K562 (cell line): Measurements from ENCODE around the gene IFNG-AS1. TPM values are rescaled to one million over a fixed set of nuclear protein-coding genes. Genes with fewer than 3 reads are reported as not detected.

ENCODE experiments used
- MYBL2 ChIP-seq, 2 experiments: fragments of 450-650 bp in 1 of 2; sonication (generic) in 1 of 2; formaldehyde crosslinking in 1 of 2; IDR thresholded peaks; 2 replicates each; pipeline versions ENCODE4 v1.6.1 to v1.8.1; 2017 to 2022; ENCODE audit warnings: borderline replicate concordance in 1 of 2, inconsistent platforms in 1 of 2, low read depth in 1 of 2, mild to moderate bottlenecking in 1 of 2, missing genetic modification reagents in 1 of 2, moderate library complexity in 1 of 2
- PHB ChIP-seq: fragments of 250-450 bp; sonication (Bioruptor Pico); IDR thresholded peaks from 2 replicates; pipeline ENCODE4 v1.5.0; 2021
- TBP ChIP-seq: optimal IDR thresholded peaks from 2 replicates; pipeline ENCODE3; 2011; ENCODE audit warnings: low read depth, low read length, improper control_type of control experiment
- polyA plus RNA-seq, 8 experiments: library from polyadenylated mRNA; depleted of rRNA in 4 of 8; stranded (reverse) in 5 of 8; unstranded in 3 of 8; fragments of >200 nt; fragmentation: Nextera tagmentation in 2 of 8; fragmentation: Illumina TruSeq in 1 of 8; extraction: Ambion mirVana in 2 of 8; extraction: Trizol in 1 of 8; gene quantifications; 2 replicates each; pipeline versions ENCODE4 v1.2.1 to v1.2.3, GENCODE V29; 2011 to 2014; ENCODE audit warnings: inconsistent platforms in 1 of 8, missing spikeins in 1 of 8
- total RNA-seq, 7 experiments: library from RNA; depleted of rRNA in 6 of 7; stranded (reverse); fragments of >200 nt in 6 of 7; fragmentation: Illumina TruSeq in 2 of 7; extraction: Trizol in 2 of 7; gene quantifications; 2 replicates each; pipeline versions ENCODE4 v1.2.1 to v1.2.3, GENCODE V29; 2011 to 2021; ENCODE audit warnings: low replicate concordance in 1 of 7
- TF ChIP-seq, protein P1 (sequence below), 2 experiments: fragments of 450-650 bp; formaldehyde crosslinking in 1 of 2; IDR thresholded peaks; 2 replicates each; pipeline versions ENCODE4 v1.4.0 to v1.6.1; 2014 to 2020; ENCODE audit warnings: mild to moderate bottlenecking in 2 of 2, borderline replicate concordance in 1 of 2, low read depth in 1 of 2

The IFNG-AS1 gene
- total and polyA plus RNA-seq, 9 of the 15 experiments (the other 6 are each of a cell fraction or from before 2014, with no cell fraction given): not detected

DNA sequence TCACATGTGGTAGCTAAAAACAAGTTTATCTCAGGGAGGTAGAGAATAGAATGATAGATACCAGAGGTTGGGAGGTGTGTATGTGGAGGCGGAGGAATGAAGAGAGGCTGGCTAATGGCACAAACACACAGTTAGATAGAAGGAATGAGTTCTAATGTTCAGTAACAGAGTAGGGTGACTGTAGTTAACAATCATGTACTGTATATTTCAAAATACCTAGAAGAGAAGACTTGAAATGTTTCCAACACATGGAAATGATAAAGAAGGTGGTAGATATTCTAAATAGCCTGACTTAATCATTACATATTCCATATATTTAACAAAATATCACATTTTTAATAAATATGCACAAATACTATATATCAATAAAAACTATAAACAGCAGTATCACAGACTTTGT is 8.9 kb upstream of the IFNG-AS1 start (continued):
- TF ChIP-seq, protein P1, sequence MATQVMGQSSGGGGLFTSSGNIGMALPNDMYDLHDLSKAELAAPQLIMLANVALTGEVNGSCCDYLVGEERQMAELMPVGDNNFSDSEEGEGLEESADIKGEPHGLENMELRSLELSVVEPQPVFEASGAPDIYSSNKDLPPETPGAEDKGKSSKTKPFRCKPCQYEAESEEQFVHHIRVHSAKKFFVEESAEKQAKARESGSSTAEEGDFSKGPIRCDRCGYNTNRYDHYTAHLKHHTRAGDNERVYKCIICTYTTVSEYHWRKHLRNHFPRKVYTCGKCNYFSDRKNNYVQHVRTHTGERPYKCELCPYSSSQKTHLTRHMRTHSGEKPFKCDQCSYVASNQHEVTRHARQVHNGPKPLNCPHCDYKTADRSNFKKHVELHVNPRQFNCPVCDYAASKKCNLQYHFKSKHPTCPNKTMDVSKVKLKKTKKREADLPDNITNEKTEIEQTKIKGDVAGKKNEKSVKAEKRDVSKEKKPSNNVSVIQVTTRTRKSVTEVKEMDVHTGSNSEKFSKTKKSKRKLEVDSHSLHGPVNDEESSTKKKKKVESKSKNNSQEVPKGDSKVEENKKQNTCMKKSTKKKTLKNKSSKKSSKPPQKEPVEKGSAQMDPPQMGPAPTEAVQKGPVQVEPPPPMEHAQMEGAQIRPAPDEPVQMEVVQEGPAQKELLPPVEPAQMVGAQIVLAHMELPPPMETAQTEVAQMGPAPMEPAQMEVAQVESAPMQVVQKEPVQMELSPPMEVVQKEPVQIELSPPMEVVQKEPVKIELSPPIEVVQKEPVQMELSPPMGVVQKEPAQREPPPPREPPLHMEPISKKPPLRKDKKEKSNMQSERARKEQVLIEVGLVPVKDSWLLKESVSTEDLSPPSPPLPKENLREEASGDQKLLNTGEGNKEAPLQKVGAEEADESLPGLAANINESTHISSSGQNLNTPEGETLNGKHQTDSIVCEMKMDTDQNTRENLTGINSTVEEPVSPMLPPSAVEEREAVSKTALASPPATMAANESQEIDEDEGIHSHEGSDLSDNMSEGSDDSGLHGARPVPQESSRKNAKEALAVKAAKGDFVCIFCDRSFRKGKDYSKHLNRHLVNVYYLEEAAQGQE (IDR thresholded peaks at IDR 0.05; ENCODE audit: borderline replicate concordance): no peak
- TF ChIP-seq, protein P1 (CRISPR knock-in tag; IDR thresholded peaks at IDR 0.05; ENCODE audit: low read depth): no peak
- no peak for TF ChIP-seq TBP
- no peak for TF ChIP-seq MYBL2 (IDR thresholded peaks at IDR 0.05; ENCODE audit: low read depth)
- no peak for TF ChIP-seq MYBL2 (CRISPR knock-in tag; IDR thresholded peaks at IDR 0.05; ENCODE audit: borderline replicate concordance)
- no peak for TF ChIP-seq PHB
